Activated naive CD8-positive, alpha-beta T cell treated with anti-CD3 and anti-CD28 coated beads, Interleukin-2, amount 10 ng/mL, durations not matched to agents 7 days and 5 days (primary cell): ENCODE data around the gene BCAS3. TPM values are rescaled to one million over a fixed set of nuclear protein-coding genes. Genes with fewer than 3 reads are reported as not detected.

Experiments
- ATAC-seq: fragments of 150-1000 bp; cut with Tn5 transposase; one replicate; pipeline ENCODE4 v1.10.0; 2021; ENCODE audit warnings: low read depth, moderate library complexity
- POLR2A ChIA-PET: fragments of 350-600 bp; sonication (Branson Sonifier 250); formaldehyde crosslinking; loops from one replicate; lab custom pipeline; 2021; ENCODE audit warnings: antibody characterized with exemption; lab: Charles Lee
- DNase-seq: peaks from one replicate; pipeline ENCODE4 v3.0.0; 2021
- H3K27ac Mint-ChIP-seq: one replicate; pipeline ENCODE4 v1.8.0; 2022; ENCODE audit warnings: mild to moderate bottlenecking, mixed read lengths
- H3K27me3 Mint-ChIP-seq: one replicate; pipeline ENCODE4 v1.8.0; 2022; ENCODE audit warnings: mild to moderate bottlenecking, moderate library complexity, mixed read lengths
- H3K36me3 Mint-ChIP-seq: one replicate; pipeline ENCODE4 v1.8.0; 2021; ENCODE audit warnings: mild to moderate bottlenecking, mixed read lengths
- H3K4me1 Mint-ChIP-seq: one replicate; pipeline ENCODE4 v1.8.0; 2021; ENCODE audit warnings: mixed read lengths
- H3K4me3 Mint-ChIP-seq: one replicate; pipeline ENCODE4 v1.8.0; 2022; ENCODE audit warnings: mild to moderate bottlenecking, moderate library complexity, mixed read lengths
- H3K9me3 Mint-ChIP-seq: one replicate; pipeline ENCODE4 v1.8.0; 2021; ENCODE audit warnings: mixed read lengths
- total RNA-seq, 2 experiments: library from RNA; stranded (reverse); gene quantifications; one replicate each; pipeline ENCODE4 v1.2.3, GENCODE V29; 2021

BCAS3 gene
- total RNA-seq, 2 experiments from 2014 or later: 21.6 to 27.3 TPM

GRCh38 chr17:61047515-61047914, 369.9 kb downstream of the BCAS3 start:
- no peak for DNase-seq
- no peaks in the 10 kb centered on the region for H3K27me3 Mint-ChIP-seq
- POLR2A ChIA-PET: no interaction called here
- H3K36me3 Mint-ChIP-seq: no peaks in the 10 kb centered on the region
- no peak for ATAC-seq
- no peak overlapping the region for H3K4me3 Mint-ChIP-seq
- no peaks in the 10 kb centered on the region for H3K9me3 Mint-ChIP-seq
- H3K4me1 Mint-ChIP-seq: peaks cover 8% of the 10 kb centered on the region
- no peak overlapping the region for H3K27ac Mint-ChIP-seq

GRCh38 chr17:61048376-61049106, 370.9 kb downstream of the BCAS3 start:
- no peaks in the 10 kb centered on the region for H3K36me3 Mint-ChIP-seq
- H3K9me3 Mint-ChIP-seq: no peaks in the 10 kb centered on the region
- no peak overlapping the region for H3K27ac Mint-ChIP-seq
- no peak for DNase-seq
- H3K27me3 Mint-ChIP-seq: no peaks in the 10 kb centered on the region
- POLR2A ChIA-PET: interaction anchor here (0.7 kb wide), 1 partner anchor 8 kb away, joined by 3 read pairs; no protein-coding TSS in a partner anchor
- peaks cover 8% of the 10 kb centered on the region for H3K4me1 Mint-ChIP-seq
- no peak for ATAC-seq
- H3K4me3 Mint-ChIP-seq: no peak overlapping the region

GRCh38 chr17:61053469-61053868, 375.8 kb downstream of the BCAS3 start:
- POLR2A ChIA-PET: no interaction called here
- Mint-ChIP-seq H3K27me3 (no peaks in the 10 kb centered on the region), H3K4me1 (peaks cover 15% of the 10 kb centered on the region), H3K36me3 (no peaks in the 10 kb centered on the region), H3K4me3 (no peak overlapping the region), H3K9me3 (no peaks in the 10 kb centered on the region), H3K27ac (no peak overlapping the region)
- DNase-seq (no peak), ATAC-seq (no peak)

GRCh38 chr17:61054436-61054835, 376.8 kb downstream of the BCAS3 start:
- Mint-ChIP-seq H3K27ac (no peak overlapping the region), H3K4me3 (no peak overlapping the region), H3K9me3 (no peaks in the 10 kb centered on the region), H3K36me3 (peaks cover 2% of the 10 kb centered on the region), H3K4me1 (peaks cover 14% of the 10 kb centered on the region), H3K27me3 (no peaks in the 10 kb centered on the region)
- POLR2A ChIA-PET: no interaction called here
- ATAC-seq (no peak), DNase-seq (no peak)

- peaks cover 2% of the 10 kb centered on the region for H3K36me3 Mint-ChIP-seq
- peak overlapping the region; percentile 35 for H3K4me3 Mint-ChIP-seq
- peaks cover 15% of the 10 kb centered on the region for H3K4me1 Mint-ChIP-seq
- no peaks in the 10 kb centered on the region for H3K27me3 Mint-ChIP-seq
- POLR2A ChIA-PET: interaction anchor here (0.6 to 0.9 kb wide), 2 partner anchors 9 to 15 kb away, joined by 3 read pairs; no protein-coding TSS in a partner anchor
- peak; percentile 94 for ATAC-seq
- H3K27ac Mint-ChIP-seq: peak overlapping the region; percentile 39
- no peak for DNase-seq
- no peaks in the 10 kb centered on the region for H3K9me3 Mint-ChIP-seq
These were observed 379.6 kb downstream of the BCAS3 start for GRCh38 chr17:61057257-61057656.

GRCh38 chr17:61058066-61058465, 380.4 kb downstream of the BCAS3 start:
- POLR2A ChIA-PET: interaction anchor here (0.6 kb wide), 1 partner anchor 16 kb away, joined by 3 read pairs; no protein-coding TSS in a partner anchor
- peaks cover 15% of the 10 kb centered on the region for H3K4me1 Mint-ChIP-seq
- ATAC-seq (no peak), DNase-seq (no peak)
- no peaks in the 10 kb centered on the region for H3K27me3 Mint-ChIP-seq
- no peak overlapping the region for H3K4me3 Mint-ChIP-seq
- H3K27ac Mint-ChIP-seq: no peak overlapping the region
- H3K36me3 Mint-ChIP-seq: peaks cover 2% of the 10 kb centered on the region
- H3K9me3 Mint-ChIP-seq: no peaks in the 10 kb centered on the region

GRCh38 chr17:61063528-61063927, 385.9 kb downstream of the BCAS3 start:
- Mint-ChIP-seq H3K36me3 (peaks cover 9% of the 10 kb centered on the region), H3K27ac (no peak overlapping the region), H3K4me3 (no peak overlapping the region), H3K9me3 (peaks cover 2% of the 10 kb centered on the region), H3K4me1 (peaks cover 14% of the 10 kb centered on the region), H3K27me3 (peaks cover 3% of the 10 kb centered on the region)
- POLR2A ChIA-PET: no interaction called here
- DNase-seq: no peak
- no peak for ATAC-seq

GRCh38 chr17:61064087-61064951, 386.7 kb downstream of the BCAS3 start:
- H3K4me3 Mint-ChIP-seq: peak overlapping the region; percentile 50
- DNase-seq: no peak
- H3K36me3 Mint-ChIP-seq: peaks cover 11% of the 10 kb centered on the region
- H3K27ac Mint-ChIP-seq: no peak overlapping the region
- H3K9me3 Mint-ChIP-seq: peaks cover 4% of the 10 kb centered on the region
- ATAC-seq: no peak
- POLR2A ChIA-PET: no interaction called here
- H3K27me3 Mint-ChIP-seq: peaks cover 3% of the 10 kb centered on the region
- H3K4me1 Mint-ChIP-seq: peaks cover 13% of the 10 kb centered on the region

GRCh38 chr17:61065263-61065773, 387.7 kb downstream of the BCAS3 start:
- Mint-ChIP-seq H3K4me1 (peaks cover 10% of the 10 kb centered on the region), H3K27me3 (peaks cover 3% of the 10 kb centered on the region), H3K4me3 (peak overlapping the region; percentile 38), H3K27ac (no peak overlapping the region), H3K36me3 (peaks cover 10% of the 10 kb centered on the region), H3K9me3 (peaks cover 4% of the 10 kb centered on the region)
- DNase-seq (no peak), ATAC-seq (no peak)
- POLR2A ChIA-PET: no interaction called here

- peaks cover 10% of the 10 kb centered on the region for H3K36me3 Mint-ChIP-seq
- DNase-seq (no peak), ATAC-seq (no peak)
- POLR2A ChIA-PET: no interaction called here
- peaks cover 10% of the 10 kb centered on the region for H3K4me1 Mint-ChIP-seq
- H3K4me3 Mint-ChIP-seq: no peak overlapping the region
- no peak overlapping the region for H3K27ac Mint-ChIP-seq
- peaks cover 4% of the 10 kb centered on the region for H3K9me3 Mint-ChIP-seq
- peaks cover 3% of the 10 kb centered on the region for H3K27me3 Mint-ChIP-seq
These were observed 388.4 kb downstream of the BCAS3 start for GRCh38 chr17:61066062-61066461.

GRCh38 chr17:61070649-61071048, 393.0 kb downstream of the BCAS3 start:
- ATAC-seq (no peak), DNase-seq (no peak)
- Mint-ChIP-seq H3K27me3 (no peaks in the 10 kb centered on the region), H3K4me1 (peaks cover under 1% of the 10 kb centered on the region), H3K9me3 (peaks cover 4% of the 10 kb centered on the region), H3K27ac (no peak overlapping the region), H3K4me3 (no peak overlapping the region), H3K36me3 (peaks cover 6% of the 10 kb centered on the region)
- POLR2A ChIA-PET: no interaction called here

- Mint-ChIP-seq H3K9me3 (peaks cover 4% of the 10 kb centered on the region), H3K4me3 (no peak overlapping the region), H3K27me3 (no peaks in the 10 kb centered on the region), H3K27ac (no peak overlapping the region), H3K4me1 (peaks cover 1% of the 10 kb centered on the region), H3K36me3 (peaks cover 8% of the 10 kb centered on the region)
- ATAC-seq: no peak
- POLR2A ChIA-PET: interaction anchor here (0.6 kb wide), 1 partner anchor 107 kb away, joined by 5 read pairs; no protein-coding TSS in a partner anchor
- DNase-seq: no peak
These were observed 395.0 kb downstream of the BCAS3 start for GRCh38 chr17:61072648-61073047.

- ATAC-seq: no peak
- Mint-ChIP-seq H3K36me3 (peaks cover 8% of the 10 kb centered on the region), H3K27ac (no peak overlapping the region), H3K4me1 (peaks cover 1% of the 10 kb centered on the region), H3K9me3 (peaks cover 4% of the 10 kb centered on the region), H3K27me3 (no peaks in the 10 kb centered on the region), H3K4me3 (no peak overlapping the region)
- POLR2A ChIA-PET: no interaction called here
- DNase-seq: no peak
These were observed 395.5 kb downstream of the BCAS3 start for GRCh38 chr17:61073131-61073530.
